Measurements from ENCODE around the gene SH3RF1.
"Not testable (repeated sequence)": the region's sequence is repeated elsewhere in the genome, so short reads cannot be mapped to it uniquely, and the experiment has no call there.

Gene SH3RF1

DNA sequence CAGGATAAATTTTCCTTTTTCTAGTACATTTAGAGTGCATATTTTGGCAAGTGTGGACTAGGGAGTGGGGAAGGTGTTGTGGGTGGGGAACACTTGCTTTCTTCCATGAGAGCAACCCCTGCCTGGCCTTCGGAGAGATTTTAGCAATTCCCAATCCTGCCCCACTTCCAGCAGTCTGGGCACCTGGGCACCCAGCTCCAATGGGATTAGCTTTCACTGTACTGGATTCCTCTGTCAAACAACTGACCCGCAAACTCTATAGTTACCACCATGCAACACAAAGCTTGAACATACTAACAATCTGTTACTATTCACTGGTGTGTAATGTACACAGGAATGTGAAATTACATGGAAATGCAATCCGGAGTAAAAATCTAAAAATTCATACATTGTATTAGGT lies 50.3 kb downstream of the SH3RF1 start:
- Histone ChIP-seq H3K4me1 (no peaks in the 10 kb centered on the region), H3K4me3 (no peak overlapping the region), H3K27me3 (ENCODE audit: low read depth) (no peaks in the 10 kb centered on the region), H3K36me3 (replicated peaks) (no peaks in the 10 kb centered on the region), H3K9me3 (no peaks in the 10 kb centered on the region)
- in situ Hi-C loops (cut with MboI; ENCODE audit: low sequenced_read_pairs): no loop called here
- DNase-seq (ENCODE audit: low spot score in 2 of 2): no peak

DNA sequence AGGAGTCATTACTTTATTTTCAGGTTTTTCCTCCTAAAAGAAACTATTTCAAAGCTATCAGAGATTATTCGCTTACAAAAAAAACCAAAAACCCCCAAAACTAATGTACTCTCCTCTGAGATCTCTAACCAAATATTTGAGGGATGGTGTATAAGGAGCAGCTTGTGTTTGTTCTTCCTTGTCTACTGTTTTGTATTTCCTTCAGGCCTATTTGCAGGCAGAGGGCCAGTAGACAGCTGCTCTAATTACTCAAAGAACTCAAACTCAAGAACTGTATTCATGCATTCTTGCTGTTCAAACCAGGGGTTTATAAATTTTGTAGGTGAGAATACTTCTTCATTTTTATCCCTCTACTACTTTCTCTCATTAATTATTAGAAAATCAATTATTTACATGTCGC lies 51.3 kb downstream of the SH3RF1 start:
- in situ Hi-C loops (cut with MboI; ENCODE audit: low sequenced_read_pairs): no loop called here
- no peaks in the 10 kb centered on the region for H3K36me3 ChIP-seq (replicated peaks)
- no peaks in the 10 kb centered on the region for H3K4me1 ChIP-seq
- H3K9me3 ChIP-seq: no peaks in the 10 kb centered on the region; the same call in 1 of the 2 replicates
- no peak for DNase-seq (ENCODE audit: low spot score in 2 of 2)
- no peak overlapping the region for H3K4me3 ChIP-seq
- H3K27me3 ChIP-seq (ENCODE audit: low read depth): no peaks in the 10 kb centered on the region

DNA sequence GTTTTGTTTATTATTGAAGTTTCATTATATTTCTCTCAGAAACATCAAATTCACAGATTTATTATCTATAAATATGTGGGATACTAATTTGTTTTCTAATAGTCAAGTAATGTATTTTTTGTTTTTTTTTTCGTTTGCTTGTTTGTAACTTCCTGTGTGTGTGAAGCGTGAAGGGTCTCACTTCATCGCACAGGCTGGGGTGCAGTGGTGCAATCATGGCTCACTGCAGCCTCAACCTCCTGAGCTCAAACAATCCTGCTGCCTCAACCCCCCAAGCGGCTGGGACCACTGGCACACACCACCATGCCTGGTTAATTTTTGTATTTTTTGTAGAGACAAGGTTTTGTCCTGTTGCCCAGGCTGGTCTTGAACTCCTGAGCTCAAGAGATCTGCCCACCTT lies 55.1 kb downstream of the SH3RF1 start:
- no peaks in the 10 kb centered on the region for H3K27me3 ChIP-seq (ENCODE audit: low read depth)
- no peak overlapping the region for H3K4me3 ChIP-seq
- in situ Hi-C loops (cut with MboI; ENCODE audit: low sequenced_read_pairs): no loop called here
- DNase-seq (ENCODE audit: low spot score in 2 of 2): no peak
- H3K9me3 ChIP-seq: peaks cover 3% of the 10 kb centered on the region
- H3K4me1 ChIP-seq: no peaks in the 10 kb centered on the region
- H3K36me3 ChIP-seq (replicated peaks): no peaks in the 10 kb centered on the region

DNA sequence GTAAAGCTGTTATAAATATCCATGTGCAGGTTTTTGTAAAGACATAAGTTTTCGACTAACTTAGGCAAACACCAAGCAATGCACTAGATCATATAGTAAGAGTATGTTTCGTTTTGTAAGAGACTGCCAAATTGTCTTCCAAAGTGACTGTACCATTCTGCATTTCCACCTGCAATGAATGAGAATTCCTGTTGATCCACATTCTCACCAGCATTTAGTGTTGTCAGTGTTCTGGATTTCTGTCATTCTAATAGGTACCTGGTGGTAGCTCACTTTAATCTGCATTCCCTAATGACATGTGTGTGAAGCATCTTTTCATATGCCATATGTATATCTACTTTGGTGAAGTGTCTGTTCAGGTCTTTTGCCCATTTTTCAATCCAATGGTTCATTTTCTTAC lies 57.8 kb downstream of the SH3RF1 start:
- in situ Hi-C loops (cut with MboI; ENCODE audit: low sequenced_read_pairs): no loop called here
- H3K27me3 ChIP-seq (ENCODE audit: low read depth): no peaks in the 10 kb centered on the region
- peaks cover 3% of the 10 kb centered on the region for H3K9me3 ChIP-seq
- DNase-seq (ENCODE audit: low spot score in 2 of 2): no peak
- H3K4me1 ChIP-seq: peaks cover 5% of the 10 kb centered on the region; the same call in 1 of the 2 replicates
- H3K4me3 ChIP-seq: no peak overlapping the region
- no peaks in the 10 kb centered on the region for H3K36me3 ChIP-seq (replicated peaks)

DNA sequence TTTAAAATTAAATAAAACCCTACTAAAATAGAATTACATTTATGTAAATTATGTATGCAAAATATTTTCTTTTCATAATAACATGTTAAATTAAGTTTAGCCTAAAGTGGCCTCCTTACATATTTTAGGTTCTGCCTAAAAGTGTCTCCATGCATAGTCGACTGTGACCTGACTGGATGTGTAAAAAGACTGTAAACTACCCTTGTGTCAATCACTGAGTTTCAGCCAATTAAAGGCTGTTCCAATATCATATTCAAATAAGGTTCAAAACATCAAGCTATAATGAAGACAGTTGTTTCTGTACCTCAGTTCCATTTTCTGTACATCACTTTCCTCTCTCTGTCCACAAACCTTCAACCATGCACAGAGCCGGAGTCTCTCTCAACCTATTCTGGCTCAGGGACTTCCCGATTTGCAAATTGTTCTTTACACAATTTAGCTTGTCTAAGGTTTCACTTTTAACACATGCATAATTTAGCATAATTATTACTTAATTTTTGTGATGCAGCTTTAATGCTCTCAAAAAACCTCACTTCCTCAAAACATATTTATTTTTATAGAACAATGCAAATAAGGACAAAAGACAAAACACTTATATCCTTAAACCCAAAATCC lies 60.1 kb downstream of the SH3RF1 start:
- H3K9me3 ChIP-seq: peaks cover 3% of the 10 kb centered on the region
- H3K4me1 ChIP-seq: peaks cover 7% of the 10 kb centered on the region; the same call in 1 of the 2 replicates
- in situ Hi-C loops (cut with MboI; ENCODE audit: low sequenced_read_pairs): no loop called here
- no peaks in the 10 kb centered on the region for H3K36me3 ChIP-seq (replicated peaks)
- DNase-seq (ENCODE audit: low spot score in 2 of 2): no peak
- H3K4me3 ChIP-seq: no peak overlapping the region
- no peaks in the 10 kb centered on the region for H3K27me3 ChIP-seq (ENCODE audit: low read depth)

DNA sequence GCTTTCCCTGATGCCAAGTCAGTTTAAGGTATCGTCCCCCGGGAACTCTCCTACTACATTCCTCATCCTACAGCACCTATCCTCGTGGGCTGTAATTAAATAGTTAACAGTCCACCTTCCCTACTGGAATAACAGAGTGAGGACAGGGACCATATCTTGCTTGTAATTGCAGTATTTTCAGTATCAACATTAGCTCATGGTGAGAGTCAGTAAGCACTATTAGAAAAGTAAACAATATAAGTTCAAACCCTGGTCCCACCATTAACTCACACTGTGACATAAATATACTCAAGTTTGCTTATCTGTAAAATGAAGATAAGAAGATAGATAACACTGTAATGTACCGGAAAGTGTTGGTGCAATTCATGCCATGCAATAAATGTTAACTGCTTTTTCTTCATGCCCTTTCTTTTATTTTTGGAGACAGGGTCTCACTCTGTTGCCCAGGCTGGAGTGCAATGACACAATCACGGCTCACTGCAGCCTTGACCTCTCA lies 61.3 kb downstream of the SH3RF1 start:
- H3K27me3 ChIP-seq (ENCODE audit: low read depth): no peaks in the 10 kb centered on the region
- in situ Hi-C loops (cut with MboI; ENCODE audit: low sequenced_read_pairs): no loop called here
- no peak for DNase-seq (ENCODE audit: low spot score in 2 of 2)
- H3K4me1 ChIP-seq: peaks cover 7% of the 10 kb centered on the region; the same call in 1 of the 2 replicates
- peaks cover 3% of the 10 kb centered on the region; the same call in 1 of the 2 replicates for H3K9me3 ChIP-seq
- no peak overlapping the region for H3K4me3 ChIP-seq
- no peaks in the 10 kb centered on the region for H3K36me3 ChIP-seq (replicated peaks)

DNA sequence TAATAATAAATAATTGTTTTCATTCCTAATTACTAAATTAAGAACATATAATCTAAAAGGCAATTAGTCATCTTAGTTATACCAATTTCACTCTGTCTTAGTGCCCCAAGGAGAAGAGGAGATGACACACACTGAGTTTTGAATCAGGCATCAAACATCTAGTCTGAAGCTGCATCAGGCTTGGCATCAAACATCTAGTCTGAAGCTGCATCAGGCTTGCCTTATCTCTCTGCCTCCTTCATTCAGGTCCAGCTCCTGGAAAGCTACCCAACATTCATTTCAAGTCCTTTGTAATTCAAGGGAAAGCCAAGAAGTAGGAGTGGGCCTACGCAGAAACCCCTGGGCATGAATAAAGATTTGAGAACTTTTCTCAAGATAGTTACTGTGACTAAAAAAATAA lies 62.2 kb downstream of the SH3RF1 start:
- Histone ChIP-seq H3K27me3 (ENCODE audit: low read depth) (no peaks in the 10 kb centered on the region), H3K9me3 (no peaks in the 10 kb centered on the region; the same call in 1 of the 2 replicates), H3K36me3 (replicated peaks) (no peaks in the 10 kb centered on the region), H3K4me1 (peaks cover 7% of the 10 kb centered on the region; the same call in 1 of the 2 replicates), H3K4me3 (no peak overlapping the region)
- DNase-seq (ENCODE audit: low spot score in 2 of 2): no peak
- in situ Hi-C loops (cut with MboI; ENCODE audit: low sequenced_read_pairs): no loop called here

DNA sequence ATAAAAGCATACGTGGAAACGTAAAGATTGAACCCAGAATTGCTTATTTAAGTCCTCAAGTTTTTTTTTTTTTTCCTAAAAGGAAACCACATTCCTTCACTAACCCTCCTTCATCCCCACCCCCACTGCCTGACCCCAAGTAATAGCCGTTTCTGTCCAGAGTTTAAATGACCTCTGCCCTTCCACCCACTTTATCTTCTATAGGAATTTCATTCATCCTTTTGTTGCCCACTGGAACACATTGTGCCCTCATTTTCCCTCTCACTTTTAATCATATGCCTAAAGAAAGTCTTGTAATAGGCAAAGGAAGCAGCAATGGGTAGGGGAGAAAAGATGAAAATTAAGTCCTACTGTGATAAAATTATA lies 62.7 kb downstream of the SH3RF1 start:
- H3K9me3 ChIP-seq: no peaks in the 10 kb centered on the region; the same call in 1 of the 2 replicates
- peaks cover 7% of the 10 kb centered on the region; the same call in 1 of the 2 replicates for H3K4me1 ChIP-seq
- in situ Hi-C loops (cut with MboI; ENCODE audit: low sequenced_read_pairs): no loop called here
- no peaks in the 10 kb centered on the region for H3K27me3 ChIP-seq (ENCODE audit: low read depth)
- H3K4me3 ChIP-seq: no peak overlapping the region
- DNase-seq (ENCODE audit: low spot score in 2 of 2): peak in 1 of 2 experiments; percentile 32
- no peaks in the 10 kb centered on the region for H3K36me3 ChIP-seq (replicated peaks)

DNA sequence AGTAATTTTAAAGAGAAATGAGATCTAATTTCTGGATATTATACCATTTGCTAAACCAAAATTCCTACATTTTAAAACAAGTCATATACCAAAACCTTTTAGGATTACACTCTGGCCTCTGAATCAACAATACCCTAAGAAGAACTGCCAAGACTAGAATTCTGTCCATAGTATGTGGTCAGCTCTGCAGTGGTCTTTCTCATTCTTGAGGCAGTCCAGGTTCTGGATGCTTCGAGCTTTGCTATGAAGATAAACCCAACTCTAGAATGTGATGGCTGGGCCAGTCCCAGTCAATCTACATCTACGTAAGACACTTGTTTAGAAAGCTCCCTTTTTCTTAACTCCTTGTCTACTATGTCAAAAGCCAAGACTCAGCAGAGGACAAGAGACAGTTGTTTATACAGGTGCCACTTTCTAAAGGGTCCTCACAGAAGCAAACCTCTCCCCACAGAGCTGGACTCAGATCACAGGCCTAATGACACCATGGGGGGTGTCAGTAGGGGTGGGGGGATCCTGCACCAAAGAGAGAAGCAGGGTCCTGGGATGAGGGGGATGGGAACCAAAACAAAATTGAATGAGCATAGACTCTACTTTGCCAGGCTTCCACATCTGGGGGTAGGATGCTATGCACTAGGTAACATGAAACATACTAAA lies 63.2 kb downstream of the SH3RF1 start:
- H3K27me3 ChIP-seq (ENCODE audit: low read depth): no peaks in the 10 kb centered on the region
- no peaks in the 10 kb centered on the region for H3K36me3 ChIP-seq (replicated peaks)
- DNase-seq (ENCODE audit: low spot score in 2 of 2): no peak
- peaks cover 7% of the 10 kb centered on the region; the same call in 1 of the 2 replicates for H3K4me1 ChIP-seq
- no peaks in the 10 kb centered on the region; the same call in 1 of the 2 replicates for H3K9me3 ChIP-seq
- in situ Hi-C loops (cut with MboI; ENCODE audit: low sequenced_read_pairs): no loop called here
- no peak overlapping the region for H3K4me3 ChIP-seq

DNA sequence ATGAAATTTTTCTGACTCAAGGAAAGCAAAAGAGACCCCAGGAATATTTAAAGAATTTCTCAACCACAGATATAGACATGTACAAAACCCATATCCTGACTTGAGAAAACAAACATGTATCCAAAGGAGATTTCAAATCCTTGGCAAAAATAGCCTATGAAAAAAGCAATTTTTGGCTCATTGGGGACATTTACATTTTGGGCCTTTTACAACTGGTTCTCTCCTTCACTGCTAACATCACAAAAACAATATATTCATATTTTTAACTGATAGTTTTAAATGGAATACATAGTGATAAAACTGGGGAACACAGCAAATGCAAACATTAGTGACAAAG lies 65.0 kb downstream of the SH3RF1 start:
- Histone ChIP-seq H3K9me3 (no peaks in the 10 kb centered on the region), H3K4me1 (peaks cover 16% of the 10 kb centered on the region)
- in situ Hi-C loops (cut with MboI; ENCODE audit: low sequenced_read_pairs): no loop called here

DNA sequence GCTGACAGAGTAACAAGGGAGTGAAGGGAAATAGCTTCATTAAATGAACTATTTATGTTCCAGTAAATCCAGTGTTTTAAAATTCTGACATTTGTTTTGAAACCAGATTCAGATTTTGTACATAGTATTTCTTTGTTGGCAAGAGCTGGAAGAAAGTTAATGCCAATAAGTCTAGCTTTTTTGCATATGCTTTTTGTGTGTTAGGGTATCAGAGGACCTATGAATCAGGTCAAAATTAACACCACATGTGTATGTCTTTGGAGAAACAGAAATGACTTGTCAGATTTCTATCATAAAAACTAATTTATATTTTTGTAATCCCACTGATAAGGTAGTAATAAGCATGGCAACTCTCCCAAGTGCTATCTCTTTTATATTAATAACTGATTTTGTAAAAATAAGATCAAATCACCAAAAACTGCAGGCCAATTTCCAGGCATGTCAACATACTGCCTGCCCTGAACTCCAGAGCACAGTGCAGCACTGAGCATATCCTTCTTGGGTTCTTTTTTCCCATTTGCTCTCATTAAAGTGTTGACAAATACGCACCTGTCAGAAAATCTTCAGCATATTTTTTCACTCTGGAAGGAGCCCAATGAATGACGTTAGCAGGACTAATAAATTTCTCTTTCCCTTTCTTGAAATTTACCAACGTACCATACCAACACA lies 65.5 kb downstream of the SH3RF1 start:
- no peak for DNase-seq (ENCODE audit: low spot score in 2 of 2)
- peaks cover 17% of the 10 kb centered on the region for H3K4me1 ChIP-seq
- H3K27me3 ChIP-seq (ENCODE audit: low read depth): no peaks in the 10 kb centered on the region
- H3K4me3 ChIP-seq: no peak overlapping the region
- H3K36me3 ChIP-seq (replicated peaks): no peaks in the 10 kb centered on the region
- H3K9me3 ChIP-seq: no peaks in the 10 kb centered on the region
- in situ Hi-C loops (cut with MboI; ENCODE audit: low sequenced_read_pairs): no loop called here

More for the DNA sequence above, 65.0 kb downstream of the SH3RF1 start:
- no peak for DNase-seq (ENCODE audit: low spot score in 2 of 2)
- H3K36me3 ChIP-seq (replicated peaks): no peaks in the 10 kb centered on the region
- no peaks in the 10 kb centered on the region for H3K27me3 ChIP-seq (ENCODE audit: low read depth)
- no peak overlapping the region for H3K4me3 ChIP-seq

DNA sequence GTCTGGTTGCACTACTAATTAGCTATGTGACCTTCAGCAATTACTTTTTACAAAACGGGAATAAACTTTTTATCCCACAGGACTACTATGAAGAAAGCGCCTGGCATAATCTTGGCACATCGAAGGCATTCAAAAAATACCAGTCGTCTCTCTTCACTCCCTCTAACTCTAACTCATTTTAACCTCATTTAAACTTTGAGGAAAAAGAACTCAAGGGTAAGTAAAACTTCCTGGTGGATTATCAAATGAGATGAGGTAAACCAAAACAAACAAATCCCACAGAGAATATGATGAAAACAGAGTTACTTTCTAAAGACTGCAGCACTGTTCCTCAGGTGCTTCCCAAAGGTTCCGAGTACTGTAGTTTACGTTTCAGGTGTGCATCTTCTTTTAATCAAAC lies 66.9 kb downstream of the SH3RF1 start:
- H3K4me3 ChIP-seq: no peak overlapping the region
- in situ Hi-C loops (cut with MboI; ENCODE audit: low sequenced_read_pairs): no loop called here

DNA sequence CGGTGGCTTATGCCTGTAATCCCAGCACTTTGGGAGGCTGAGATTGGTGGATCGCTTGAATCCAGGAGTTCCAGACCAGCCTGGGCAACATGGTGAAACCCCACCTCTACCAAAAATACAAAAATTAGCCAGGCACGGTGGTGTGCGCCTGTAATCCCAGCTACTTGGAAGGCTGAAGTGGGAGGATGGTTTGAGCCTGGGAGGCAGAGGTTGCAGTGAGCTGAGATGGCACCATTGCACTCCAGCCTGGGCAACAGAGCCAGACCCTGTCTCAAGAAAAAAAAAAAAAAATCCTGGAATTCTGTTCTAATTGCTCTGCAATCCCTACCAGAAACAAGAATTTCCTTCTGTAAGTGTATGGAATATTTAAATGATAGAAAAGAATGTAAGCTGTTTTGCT lies 67.5 kb downstream of the SH3RF1 start:
- H3K27me3 ChIP-seq (ENCODE audit: low read depth); H3K9me3 ChIP-seq; H3K36me3 ChIP-seq (replicated peaks); DNase-seq (ENCODE audit: low spot score in 2 of 2); in situ Hi-C loops (cut with MboI; ENCODE audit: low sequenced_read_pairs); H3K4me3 ChIP-seq: not testable (repeated sequence)
- H3K4me1 ChIP-seq: peaks cover 17% of the 10 kb centered on the region

More for the DNA sequence above, 66.9 kb downstream of the SH3RF1 start:
- Histone ChIP-seq H3K4me1 (peaks cover 19% of the 10 kb centered on the region), H3K9me3 (no peaks in the 10 kb centered on the region), H3K36me3 (replicated peaks) (no peaks in the 10 kb centered on the region), H3K27me3 (ENCODE audit: low read depth) (no peaks in the 10 kb centered on the region)
- no peak for DNase-seq (ENCODE audit: low spot score in 2 of 2)

DNA sequence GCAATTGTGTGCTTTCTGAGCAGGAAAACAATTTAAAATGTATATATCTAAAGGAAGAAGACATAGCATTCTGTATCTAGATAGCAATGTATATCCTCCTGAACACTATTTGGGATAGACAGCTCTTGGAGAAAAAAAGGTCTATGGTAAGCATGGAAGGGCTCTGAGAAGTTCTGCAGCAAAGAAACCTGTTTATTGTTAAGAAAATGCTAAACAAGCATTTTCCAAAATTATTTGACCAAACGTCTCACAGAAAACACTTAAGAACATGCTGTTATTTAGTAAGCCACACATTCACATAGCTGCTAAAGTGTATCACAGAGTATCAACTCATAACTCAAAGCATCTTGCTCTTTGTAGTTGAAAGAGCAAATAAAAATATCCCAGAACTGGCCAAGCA lies 67.9 kb downstream of the SH3RF1 start:
- Histone ChIP-seq H3K4me3 (no peak overlapping the region), H3K9me3 (no peaks in the 10 kb centered on the region), H3K36me3 (replicated peaks) (no peaks in the 10 kb centered on the region), H3K4me1 (peaks cover 13% of the 10 kb centered on the region), H3K27me3 (ENCODE audit: low read depth) (no peaks in the 10 kb centered on the region)
- in situ Hi-C loops (cut with MboI; ENCODE audit: low sequenced_read_pairs): no loop called here
- DNase-seq (ENCODE audit: low spot score in 2 of 2): no peak

Data from HAP-1 (cell line).